Measurements from ENCODE around the gene CH25H.
"Not testable (repeated sequence)": the region's sequence is repeated elsewhere in the genome, so short reads cannot be mapped to it uniquely, and the experiment has no call there.

Gene CH25H, protein sequence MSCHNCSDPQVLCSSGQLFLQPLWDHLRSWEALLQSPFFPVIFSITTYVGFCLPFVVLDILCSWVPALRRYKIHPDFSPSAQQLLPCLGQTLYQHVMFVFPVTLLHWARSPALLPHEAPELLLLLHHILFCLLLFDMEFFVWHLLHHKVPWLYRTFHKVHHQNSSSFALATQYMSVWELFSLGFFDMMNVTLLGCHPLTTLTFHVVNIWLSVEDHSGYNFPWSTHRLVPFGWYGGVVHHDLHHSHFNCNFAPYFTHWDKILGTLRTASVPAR

DNA sequence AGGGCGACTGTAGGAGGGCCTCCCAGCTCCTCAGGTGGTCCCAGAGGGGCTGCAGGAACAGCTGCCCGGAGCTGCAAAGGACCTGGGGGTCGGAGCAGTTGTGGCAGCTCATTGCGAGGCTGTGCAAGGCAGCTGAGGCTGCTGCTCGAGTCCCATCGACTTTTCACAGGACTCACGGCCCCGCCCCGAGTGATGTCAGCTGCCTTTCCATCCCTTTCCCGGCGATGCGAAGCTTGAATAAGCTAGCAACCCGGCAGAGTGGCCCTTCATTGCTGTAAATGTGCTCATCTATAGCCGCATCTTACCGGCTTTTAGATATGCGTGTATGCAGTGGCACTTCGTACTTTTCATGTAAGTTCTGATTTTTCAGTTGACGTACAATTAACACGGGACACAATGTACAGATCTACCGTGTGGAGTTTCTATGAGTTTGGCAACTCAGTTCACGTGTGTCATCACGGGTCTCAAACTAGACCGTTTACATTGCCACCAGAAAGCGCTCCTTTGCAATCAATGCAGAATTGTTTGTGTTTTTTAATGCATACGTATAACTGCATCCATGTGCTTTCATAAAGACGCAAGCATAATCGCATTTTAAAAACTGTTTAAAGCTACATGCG is at the start of gene CH25H:
Gene CH25H, minus strand, starts transcription at position 137 of the 620 bp plus-strand sequence. Its CDS starts 25 bp downstream, at position 112.
- FAIRE-seq = no peak

DNA sequence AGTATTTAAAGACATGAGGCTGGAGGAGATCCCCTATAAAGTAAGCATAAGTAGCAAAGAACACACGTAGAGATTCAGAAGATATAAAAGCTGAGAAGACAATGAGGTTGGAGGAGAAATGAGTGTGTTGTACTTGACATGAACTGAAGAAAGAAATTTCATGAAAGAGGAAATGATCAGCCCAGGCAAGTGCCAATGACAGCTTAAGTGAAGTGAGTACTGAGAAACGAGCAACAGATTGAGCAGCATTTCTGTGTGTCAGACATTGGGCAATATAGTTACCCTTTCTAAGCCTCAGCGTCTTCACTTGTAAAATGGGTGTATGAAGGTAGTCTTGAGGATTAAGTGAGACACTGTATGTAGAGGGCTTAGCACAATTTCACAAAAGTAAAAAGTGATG is 49.2 kb upstream of the CH25H start:
- no peak for FAIRE-seq

DNA sequence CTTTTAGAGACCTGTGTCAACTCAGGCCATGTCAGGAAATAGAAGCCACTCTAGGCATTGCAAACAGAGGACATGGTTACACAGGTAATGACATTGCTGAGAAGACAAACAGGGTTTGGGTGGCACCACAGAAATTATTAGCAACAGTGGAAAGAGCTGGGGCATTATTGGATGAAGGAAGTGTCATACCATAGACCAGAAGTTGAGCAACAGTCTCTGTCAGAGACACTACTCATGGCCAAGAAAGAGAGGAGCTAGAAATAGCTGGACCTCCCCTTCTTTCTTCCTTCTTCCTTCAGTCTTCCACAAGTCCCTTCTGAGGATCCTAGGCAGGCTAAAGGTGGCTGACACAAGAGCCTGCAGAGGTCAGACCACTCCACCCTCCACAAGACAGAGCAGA is 48.7 kb upstream of the CH25H start:
- no peak for FAIRE-seq

DNA sequence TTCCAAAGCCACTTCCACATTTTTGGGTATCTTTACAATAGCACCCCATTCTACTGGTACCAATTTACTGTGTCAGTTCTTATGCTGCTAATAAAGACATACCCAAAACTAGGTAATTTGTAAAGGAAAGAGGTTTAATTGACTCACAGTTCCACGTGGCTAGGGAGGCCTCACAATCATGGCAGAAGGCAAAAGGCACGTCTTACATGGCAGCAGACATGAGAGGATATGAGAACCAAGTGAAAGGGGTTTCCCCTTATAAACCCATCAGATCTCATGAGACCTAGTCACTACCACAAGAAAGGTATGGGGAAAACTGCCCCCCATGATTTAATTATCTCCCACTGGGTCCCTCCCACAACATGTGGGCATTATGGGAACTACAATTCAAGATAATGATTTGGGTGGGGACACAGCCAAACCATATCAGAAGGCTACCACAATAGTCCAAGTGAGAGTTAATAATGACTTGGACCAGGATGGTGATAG is 48.0 kb upstream of the CH25H start:
- not testable (repeated sequence) for FAIRE-seq

DNA sequence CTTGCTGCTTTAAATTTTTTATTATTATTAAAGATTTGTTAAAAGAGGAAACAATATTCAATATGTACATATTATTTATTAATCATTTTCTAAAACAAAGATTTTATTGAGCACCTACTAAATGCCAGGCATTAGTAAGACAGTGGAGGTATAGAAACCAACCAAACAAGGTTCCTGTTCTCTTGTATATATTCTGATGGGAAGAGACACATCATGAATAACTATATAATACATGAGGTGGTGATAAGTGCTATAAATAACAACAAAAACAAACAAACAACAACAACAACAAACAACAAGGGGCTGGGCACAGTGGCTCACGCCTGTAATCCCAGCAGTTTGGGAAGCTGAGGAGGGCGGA is 45.1 kb upstream of the CH25H start:
- no peak for FAIRE-seq

DNA sequence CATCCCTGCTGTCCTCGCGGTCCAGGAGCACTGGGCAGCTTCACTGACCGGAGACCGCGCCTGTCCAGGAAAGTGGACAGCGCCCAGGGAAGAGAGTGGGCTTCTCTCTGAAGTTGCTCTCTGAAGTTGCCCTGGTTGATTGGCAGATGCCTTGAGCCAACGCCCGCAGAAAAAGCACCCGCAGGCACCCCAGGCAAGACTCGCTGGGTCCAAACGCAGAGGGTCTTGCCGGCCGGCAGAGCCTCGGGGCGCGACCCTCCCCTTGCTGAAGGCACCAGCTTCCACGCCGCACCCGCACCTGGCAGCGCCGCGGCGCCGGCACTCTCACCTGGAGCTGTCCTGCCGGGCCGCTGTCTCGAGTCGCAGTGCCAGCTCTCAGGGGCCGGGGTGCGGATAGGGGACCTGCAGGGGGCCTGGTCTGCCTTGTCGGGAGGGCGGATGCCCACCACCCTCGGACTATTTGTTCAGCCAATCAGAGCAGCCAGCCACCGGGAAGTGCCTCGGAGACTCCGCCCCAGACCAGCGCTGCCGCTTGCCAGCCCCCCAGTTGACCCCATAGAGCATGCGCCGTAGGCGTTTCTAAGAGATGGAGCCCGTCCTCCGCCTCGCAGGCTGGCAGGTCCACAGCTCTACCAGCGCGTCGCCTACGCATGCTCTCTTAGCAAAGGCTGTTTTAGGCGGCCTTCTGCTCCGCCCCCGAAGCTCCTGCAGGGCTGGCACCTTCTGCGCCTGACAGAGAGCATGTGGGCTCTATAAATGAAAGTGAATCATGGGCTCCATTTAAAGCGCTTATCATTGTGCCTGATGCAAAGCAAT is 44.5 kb upstream of the CH25H start, which contains the start of gene LIPA:
Gene LIPA, minus strand, starts transcription at position 367 of the 816 bp plus-strand sequence. CDS start 4,127 bp downstream, outside the sequence.
- FAIRE-seq = peak; percentile 85

DNA sequence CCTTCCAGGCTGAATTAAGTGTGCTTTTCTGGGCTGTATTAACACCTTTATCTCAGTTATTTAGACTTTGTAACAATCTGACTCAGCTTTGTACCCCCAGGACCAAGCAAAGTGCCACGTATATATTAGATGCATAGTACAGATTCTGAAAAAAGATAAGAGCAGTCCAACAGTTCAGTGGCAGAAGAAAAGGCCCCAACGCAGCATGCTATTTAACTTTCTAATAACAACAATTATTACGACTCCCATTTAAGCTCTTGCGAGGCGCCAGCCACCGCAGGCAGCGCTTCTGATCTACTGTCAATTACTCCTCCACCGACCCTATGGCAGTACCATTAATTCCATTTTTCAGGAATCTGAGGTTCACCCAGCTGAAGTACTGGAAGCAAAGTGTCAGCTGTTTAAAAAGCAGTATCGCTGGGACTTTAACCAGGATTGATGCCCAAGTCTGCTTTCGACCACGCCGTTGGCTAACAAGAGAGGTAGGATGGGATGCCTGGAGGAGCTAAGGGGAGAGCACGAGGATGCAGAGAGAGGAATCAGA is 43.8 kb upstream of the CH25H start:
- no peak for FAIRE-seq

DNA sequence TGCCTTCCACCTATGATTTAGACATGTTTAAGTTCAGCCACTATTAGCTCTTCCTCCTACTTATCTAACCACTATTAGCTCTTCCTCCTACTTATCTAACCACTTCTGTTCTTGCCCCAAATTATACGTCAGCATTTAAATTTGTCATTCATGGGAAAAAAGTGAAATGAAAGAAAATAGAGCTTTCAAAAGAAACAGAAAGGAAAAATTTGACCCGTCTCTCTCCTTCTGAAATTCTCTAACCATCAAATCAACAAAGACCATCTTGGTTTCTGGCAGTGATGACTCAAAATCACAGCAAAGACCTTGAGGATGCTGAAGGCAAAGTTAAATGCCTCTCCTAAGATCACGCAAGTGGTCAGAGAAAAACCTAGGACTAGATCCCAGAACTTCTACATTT is 41.9 kb upstream of the CH25H start:
- no peak for FAIRE-seq

DNA sequence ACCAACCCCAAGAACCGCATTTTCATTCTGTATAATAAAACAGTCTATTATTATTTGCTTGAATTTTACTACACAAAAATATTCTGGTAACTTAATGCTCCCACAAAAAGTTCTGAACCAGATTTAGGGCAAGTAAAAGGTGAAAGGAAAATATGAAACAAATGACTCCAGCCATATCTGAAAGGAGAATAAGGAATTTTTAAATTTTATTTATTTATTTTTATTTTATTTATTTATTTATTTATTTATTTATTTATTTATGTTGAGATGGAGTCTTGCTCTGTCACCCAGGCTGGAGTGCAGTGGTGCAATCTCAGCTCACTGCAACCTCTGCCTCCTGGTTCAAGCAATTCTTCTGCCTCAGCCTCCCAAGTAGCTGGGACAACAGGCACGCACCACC is 40.5 kb upstream of the CH25H start:
- FAIRE-seq = not testable (repeated sequence)

DNA sequence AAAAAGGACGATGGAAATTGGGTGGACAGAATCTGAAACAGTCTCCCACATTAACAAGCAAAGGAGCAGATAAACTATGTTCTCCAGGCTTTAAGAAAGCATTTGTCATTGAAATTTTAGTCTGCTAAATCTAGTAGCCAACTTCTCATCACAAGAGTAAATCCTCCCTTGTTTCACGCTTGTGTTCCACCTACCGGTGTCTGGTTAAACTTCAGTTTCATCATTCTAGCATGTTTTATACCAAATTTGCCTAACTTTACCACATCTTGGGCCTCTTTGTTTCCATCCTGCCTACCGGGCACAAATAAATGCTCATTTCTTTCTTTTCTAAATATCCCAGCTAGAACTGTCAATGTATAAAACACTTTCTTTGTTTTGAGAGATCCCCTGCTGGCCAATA is 38.7 kb upstream of the CH25H start:
- FAIRE-seq = no peak

DNA sequence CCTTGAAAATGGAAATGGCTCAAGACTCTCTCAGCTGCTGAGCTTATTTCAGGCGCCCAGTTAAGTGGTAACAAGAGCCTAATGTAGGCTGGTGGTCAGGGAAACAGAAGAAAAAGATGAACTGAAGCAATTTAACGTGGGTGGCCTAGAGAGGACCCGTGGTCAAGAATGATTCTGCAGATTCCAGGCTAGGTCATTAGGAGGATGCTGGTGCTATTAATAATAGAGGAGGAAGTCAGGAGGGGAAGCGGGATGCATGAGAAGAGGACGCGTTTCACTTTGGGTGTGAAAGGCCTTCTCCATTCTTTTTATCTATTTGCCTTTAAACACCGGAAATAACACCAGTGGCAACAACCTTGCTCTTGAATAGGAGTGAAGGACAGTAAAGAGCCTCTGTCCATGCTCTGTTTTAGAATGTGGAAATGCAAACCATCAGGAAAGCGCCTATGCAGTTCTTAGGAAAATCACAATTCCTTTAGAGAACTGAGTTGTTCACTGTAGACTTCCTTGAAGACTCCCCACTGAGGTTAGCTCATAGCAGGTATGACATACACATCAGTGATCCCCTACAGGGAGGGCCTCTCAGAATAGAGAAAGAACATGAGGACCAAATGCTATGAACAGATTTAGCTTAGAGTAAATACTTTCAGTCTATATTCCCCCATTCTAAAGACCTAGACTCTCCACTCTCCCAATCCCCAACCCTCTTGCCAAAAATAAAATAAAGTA is 35.9 kb upstream of the CH25H start:
- no peak for FAIRE-seq

DNA sequence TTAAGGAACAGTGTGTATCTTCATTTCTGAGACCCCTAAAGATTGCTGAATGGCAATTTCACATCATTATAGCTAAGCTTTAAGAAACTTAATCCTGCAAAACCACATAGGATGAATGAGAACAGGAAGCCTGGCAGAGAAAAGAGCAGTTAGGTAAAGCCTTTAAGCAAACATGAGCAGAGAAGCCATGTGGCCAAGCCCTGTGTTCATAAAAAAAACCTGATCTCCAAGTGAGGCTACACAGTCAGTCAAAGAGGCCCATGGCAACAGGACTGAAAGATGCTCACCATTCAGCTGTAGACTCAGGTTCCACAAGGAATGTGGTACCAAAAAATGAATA is 35.2 kb upstream of the CH25H start:
- no peak for FAIRE-seq

DNA sequence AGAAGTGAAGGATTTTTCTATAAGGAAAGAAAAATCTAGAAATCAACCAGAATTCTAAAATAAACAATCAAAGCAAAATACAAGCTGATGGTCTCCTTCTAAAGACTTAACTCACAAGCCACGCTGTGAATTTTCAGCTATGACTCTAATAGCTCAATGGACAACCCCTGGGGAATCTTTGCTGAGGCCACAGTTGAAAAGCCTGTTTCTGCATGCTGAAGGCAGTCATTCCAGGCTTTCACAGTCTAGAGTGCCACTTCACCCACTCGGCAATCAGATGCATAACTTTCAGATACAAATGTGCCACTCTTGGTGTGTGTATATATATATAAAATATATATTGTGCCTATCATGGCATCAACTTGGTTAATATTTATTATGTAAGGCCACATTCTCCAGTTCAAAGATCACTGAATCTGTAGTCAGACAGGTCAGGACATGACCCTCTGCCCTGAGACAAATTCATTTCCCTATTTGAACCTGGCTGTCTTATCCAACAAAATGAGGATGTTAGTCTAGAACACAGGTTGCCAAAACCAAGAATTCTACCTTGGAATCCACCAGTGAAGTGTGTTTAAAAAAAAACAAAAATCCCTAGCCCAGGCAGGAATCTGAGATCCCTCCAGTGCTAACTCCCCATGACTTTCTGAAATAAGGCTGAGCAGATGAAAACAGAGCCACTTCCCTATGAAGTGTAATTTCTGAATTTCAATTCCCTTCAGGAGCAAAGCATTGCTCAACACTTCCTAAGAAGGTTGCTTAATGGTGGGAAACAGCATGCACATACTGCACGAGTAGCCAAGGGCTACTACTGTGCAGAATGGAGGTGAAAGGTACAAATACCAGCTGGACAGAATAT is 34.6 kb upstream of the CH25H start:
- no peak for FAIRE-seq

DNA sequence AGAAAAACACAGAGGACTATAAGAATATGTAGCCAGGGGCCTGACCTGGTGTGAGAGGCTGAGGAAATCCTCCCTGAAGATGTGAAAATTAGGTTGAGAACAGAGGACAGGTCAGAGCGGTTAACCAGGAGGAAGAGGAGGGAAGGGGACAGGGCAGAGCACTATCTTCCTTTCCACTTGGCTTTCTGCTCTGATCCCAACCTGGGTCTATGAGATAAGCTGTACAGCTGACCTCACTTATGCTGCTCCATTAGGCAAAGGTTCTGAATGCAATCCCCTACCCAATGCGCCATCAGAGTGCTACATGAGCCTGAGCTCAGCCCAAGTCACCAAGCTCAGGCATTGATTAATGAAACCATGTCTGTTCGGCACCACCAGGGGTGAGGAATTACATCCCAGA is 33.9 kb upstream of the CH25H start:
- FAIRE-seq = no peak

DNA sequence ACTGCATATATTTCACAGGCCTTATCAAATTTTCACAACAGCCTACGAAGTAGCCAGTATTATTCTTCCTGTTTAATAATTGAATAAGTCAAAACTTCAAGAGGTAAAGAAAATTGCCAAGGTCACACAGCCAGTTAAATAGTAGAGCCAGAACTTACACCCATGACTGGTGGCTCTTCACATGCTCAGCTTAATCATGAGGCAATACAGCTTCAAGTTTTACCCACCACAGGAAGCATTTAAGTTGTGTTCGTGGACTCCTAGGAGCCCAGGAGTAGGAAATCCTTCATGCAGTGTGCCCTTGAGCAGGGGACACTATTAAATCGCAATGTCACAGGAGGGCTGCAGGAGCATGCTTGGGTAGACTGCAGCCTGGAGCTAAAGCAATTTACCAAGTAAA is 33.4 kb upstream of the CH25H start:
- FAIRE-seq = no peak

DNA sequence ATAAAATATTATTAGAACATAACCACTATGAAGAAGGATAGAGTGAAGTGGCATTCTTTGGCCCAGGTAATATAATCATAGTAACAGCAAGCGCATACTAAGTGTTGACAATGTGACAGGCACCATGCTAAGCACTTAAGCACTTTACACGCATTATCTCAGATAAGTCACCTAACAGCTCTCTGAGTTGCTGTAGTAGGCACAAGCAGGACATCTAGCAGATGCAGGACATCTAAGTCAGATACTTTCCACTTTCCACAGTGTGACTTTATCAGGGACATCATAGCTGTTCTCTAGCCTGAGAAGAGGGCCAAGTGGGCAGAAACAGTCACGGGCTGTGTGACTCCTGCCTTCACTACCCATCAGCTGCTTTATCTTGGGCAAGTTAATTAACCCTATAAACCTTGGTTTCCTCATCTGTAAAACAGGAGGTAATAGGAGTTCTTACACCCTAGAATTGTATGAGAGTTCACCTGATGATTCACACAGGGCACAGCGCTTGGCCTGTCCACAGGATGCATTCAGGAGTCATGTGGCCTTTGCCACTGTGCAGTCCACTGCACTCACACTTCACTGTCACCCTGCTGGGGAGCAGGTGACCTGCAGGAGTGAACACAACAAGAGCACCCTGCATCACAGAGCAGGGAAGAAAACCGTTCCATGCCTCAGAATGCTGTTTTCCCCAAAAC is 32.0 kb upstream of the CH25H start:
- FAIRE-seq = no peak

DNA sequence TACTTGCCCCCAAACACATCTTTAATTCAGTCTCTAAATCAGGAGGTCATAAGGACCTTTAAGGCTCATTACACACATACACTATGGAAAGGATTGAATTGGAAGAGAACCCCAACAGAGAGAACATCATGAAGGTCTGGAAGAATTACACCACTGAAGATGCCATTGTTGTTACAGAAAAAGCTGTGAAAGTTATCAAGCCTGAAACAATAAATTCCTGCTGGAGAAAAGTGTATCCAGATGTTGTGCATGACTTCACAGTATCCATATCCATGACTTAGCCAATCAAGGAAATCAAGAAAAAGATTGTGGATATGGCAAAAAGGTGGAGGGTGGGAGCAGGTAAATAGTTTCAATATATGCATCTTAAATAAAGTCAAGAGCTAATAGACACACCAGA is 30.7 kb upstream of the CH25H start:
- no peak for FAIRE-seq

DNA sequence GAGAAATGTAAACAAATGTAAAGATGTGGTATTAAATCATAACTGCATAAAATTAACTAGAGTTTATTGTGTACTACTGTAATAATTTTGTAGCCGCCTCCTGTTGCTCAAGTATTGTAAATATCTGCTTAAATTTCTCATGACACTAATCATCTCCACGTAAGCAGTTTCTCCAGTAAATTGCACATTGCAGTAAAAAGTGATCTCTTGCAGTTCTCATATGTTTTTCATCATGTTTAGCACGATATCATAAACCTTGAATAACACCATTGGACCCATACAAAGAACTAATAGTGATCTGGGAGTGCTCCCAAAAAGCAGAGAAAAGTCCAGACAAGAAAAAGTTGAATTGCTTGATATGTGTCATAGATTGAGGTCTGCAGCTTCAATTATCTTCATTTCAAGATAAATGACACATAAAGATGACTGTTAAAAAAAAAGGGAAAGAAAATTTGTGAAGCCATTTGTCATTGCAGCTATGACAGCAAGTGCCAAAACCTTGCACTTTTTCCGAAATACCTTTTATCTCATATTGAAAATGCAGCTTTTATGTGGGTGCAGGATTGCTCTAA is 29.2 kb upstream of the CH25H start:
- FAIRE-seq = no peak

DNA sequence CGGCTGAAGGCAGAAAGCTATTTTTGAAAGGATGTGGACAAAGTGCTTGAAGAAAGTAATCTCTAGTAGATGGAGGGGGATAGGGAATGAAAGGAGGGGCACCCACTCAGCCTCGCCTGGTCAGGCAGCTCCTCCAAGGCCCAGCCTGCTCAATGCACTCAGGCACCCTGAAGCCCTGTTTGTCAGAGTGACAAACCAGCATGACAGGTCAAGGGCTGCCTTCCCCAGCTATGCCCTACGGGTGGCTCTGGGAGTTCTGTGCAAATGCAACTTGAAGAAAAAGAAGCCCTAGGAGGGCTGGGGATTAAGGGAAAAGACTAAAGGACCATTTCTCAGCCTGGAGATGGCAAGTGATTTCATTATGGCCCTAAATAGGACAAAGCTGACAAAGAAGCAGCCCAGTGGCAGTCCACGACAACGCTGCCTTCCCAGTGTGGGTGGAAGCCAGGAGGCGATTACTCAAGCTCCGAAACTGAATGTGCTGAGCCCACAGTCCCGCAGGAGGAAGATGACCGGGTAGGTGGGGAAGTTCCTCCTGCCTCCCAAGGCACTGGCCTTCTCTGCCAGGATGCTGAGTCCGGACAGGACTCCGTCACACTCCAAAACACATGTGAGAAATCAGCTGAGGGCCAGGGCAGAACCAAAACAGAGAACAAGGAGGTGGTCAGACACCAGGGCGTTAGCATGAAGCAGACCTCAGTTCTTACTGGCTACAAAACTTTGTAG is 28.1 kb upstream of the CH25H start:
- no peak for FAIRE-seq

DNA sequence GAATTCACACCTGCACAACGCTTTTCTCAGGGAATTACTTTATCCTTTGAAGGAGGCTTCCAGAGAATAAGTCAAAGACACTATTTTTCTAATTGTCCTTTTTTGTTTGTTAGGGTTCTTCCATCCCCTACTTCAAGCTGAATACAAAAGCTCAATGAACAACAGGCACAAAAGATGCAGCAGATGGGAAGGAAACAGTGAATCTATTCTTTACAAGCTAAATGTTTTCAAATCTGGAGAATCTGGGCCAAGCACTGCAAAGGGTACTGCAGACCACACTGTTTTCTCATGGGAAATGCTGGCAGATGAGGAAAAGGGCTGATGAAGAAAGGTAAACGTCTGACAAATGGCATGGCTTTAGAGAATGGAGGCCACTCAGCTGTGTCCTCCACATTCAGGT is 25.9 kb upstream of the CH25H start:
- no peak for FAIRE-seq

Data from colon (tissue), 2 donors.